Liver (tissue), 3 donors: Measurements from ENCODE around the gene STXBP1.

Experiments
- ATF3 ChIP-seq: IDR thresholded peaks from 2 replicates; pipeline ENCODE4 v1.6.1; 2016; ENCODE audit warnings: antibody characterized with exemption
- CTCF ChIP-seq: fragments of 150-350 bp; IDR thresholded peaks from 2 replicates; pipeline ENCODE4 v1.5.1; 2017; ENCODE audit warnings: improper control_type of control experiment, low read depth, low read length; ENCODE audit not compliant: missing input control
- GABPA ChIP-seq, 2 donors: IDR thresholded peaks in 1 of 2; conservative IDR thresholded peaks in 1 of 2; 2 replicates each; pipeline ENCODE4 v1.6.1; 2016; ENCODE audit warnings: antibody characterized with exemption in 2 of 2, mild to moderate bottlenecking in 1 of 2, moderate library complexity in 1 of 2
- HNF4A ChIP-seq, 2 donors: conservative IDR thresholded peaks; 2 replicates each; pipeline ENCODE4 v1.6.1; 2016; ENCODE audit warnings: antibody characterized with exemption in 2 of 2, mild to moderate bottlenecking in 2 of 2
- MAX ChIP-seq: IDR thresholded peaks from 2 replicates; pipeline ENCODE4 v1.6.1; 2016; ENCODE audit warnings: antibody characterized with exemption
- donor health status: healthy.
- donor health status: healthy.

GRCh38 chr9:127680846-127681245 lies 68.8 kb downstream of the STXBP1 start:
- no peak for TF ChIP-seq GABPA (IDR thresholded peaks at IDR 0.05 in 1 of 2, conservative IDR thresholded peaks at IDR 0.05 in 1 of 2)
- TF ChIP-seq CTCF = no peak
- TF ChIP-seq ATF3 = no peak
- no peak for TF ChIP-seq MAX
- TF ChIP-seq HNF4A (conservative IDR thresholded peaks at IDR 0.05) = no peak
